ENCODE results near the gene HIVEP1.
A peak's percentile ranks its signal among the peaks of the same experiment; 100 is the strongest.
"Not testable (repeated sequence)": the region's sequence is repeated elsewhere in the genome, so short reads cannot be mapped to it uniquely, and the experiment has no call there.

The HIVEP1 gene

DNA sequence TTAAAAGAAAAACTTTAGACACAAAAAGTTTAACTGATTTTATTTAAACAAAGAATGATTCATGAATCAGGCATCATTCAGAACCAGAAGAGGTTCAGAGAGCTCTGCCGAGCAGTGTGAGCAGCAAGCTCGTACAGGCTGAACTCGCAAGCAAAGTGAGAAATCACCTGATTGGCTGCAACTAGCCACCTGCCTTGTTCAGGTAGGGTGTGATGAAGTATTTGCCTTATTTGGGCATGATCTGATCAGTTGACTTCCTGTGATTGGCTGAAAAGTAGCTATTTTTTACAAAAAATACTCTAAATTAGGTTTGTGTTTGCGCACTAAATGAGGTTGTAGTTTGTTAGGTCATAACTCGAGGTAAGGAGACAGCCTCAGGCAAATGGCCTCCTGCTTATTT lies 80.7 kb downstream of the HIVEP1 start:
- no peak for DNase-seq

DNA sequence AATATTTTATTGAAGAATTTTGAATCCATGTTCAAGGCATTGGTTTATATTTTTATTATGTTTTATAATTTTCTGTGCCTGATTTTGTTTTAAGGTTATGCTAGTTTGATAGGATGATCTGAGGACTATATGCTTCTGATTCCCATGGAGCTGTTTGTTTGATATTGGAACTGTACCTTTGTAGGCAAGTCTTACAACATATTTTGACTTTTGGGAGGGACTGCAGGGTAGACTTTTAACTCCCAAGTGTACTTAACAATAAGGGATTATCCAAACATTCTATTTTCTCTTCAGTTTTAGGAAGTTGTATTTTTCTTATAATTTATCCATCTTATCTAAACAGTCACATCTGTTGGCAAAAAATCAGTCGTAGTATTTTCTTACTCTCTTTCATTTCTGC lies 82.6 kb downstream of the HIVEP1 start:
- no peak for DNase-seq

DNA sequence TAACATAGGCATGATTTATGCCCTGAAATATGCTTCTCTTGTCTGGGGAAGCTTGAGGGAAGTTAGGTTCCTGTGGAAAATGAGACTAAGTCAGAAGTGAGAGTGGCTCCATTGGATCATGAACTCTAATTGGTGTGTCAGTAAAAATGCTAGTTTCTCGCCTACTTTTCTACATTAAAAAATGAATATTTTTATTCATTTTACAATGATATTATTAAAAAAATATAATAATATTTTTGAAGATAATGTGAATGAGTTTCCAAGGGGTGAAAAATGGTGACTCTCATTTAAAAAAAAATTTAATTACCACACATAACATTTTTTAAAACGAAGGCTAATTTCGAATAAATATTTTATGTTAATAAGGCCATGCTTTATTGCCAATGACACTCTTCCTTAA lies 84.2 kb downstream of the HIVEP1 start:
- no peak for DNase-seq

- DNase-seq, result no peak
Measured at GRCh38 chr6:12097791-12098190, 85.7 kb downstream of the HIVEP1 start.

DNA sequence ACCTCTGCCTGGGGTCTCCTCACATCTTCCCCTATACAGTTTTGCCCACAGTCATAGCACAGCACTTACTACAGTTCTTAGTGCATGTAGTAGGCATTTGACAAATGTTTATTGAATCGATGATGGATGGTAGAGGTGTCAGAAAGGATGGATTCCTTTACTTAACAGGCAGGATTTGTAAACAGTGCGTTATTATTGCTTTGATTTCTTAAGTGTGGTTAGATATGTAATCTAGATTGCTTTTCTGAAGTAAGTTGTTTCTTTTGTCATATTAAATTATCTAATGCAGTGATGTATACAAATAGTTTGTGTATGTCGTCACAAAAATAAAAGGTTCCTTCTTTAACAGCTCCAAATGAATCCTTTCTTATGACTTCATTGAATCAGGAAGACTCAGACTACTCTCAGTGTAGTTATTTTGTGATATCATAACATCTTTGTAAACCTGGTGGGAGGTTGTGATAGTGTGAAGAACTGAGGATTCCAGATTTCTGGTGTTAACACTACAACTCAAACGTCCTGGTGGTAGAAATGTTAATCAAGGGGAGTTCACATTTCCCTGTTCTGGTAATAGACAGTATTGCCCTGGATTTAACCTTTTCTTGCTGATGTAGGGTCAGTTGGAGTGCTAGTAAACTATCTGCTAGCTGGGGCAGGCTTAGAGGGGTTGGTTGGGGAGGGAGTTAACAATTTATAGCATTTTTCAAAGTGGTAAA lies 87.7 kb downstream of the HIVEP1 start:
- no peak for DNase-seq

DNA sequence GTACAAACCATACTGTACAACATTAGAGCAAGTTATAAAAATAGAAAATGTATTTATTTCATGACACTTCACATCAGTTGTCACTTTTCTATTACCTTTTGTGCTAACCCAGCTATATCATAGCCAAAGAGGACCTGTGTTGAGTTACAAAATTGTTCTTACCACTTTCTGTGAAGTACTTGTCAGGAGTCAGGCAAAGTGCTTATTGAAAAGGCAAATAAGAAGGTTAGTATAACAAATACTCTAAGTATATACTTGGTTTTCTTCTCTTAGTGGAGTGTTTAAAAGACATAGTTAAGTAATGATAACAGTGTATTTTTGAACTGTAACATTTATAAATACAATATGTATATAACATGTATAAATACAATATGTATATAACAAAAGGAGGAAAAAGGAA lies 88.9 kb downstream of the HIVEP1 start:
- no peak for DNase-seq

DNA sequence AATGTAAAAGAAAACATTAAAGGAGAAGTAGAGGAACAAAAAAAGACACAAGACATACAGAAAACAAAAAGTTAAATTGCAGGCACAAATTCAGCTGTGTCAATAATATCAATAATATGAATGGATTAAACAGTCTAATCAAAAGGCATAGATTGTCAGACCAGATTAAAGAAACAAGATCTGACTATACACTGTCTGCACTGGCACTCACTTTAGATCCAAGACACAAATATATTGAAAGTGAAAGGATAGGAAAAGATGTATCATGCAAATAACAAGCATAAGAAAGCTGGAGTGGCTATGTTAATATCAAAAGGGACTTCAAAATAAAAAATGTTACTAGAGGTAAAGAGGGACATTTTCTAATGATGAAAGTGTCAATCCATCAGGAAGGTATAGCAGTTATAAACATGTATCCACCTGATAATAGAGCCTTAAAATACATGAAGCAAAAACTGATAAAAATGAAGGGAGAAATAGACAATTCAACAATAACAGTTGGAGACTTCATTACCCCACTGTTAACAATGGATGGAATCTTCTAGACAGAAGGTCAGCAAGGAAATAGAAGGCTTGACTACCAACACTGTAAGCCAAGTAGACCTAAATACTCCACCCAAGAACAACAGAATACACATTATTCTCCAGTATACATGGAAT lies 89.7 kb downstream of the HIVEP1 start:
- DNase-seq, result no peak

DNA sequence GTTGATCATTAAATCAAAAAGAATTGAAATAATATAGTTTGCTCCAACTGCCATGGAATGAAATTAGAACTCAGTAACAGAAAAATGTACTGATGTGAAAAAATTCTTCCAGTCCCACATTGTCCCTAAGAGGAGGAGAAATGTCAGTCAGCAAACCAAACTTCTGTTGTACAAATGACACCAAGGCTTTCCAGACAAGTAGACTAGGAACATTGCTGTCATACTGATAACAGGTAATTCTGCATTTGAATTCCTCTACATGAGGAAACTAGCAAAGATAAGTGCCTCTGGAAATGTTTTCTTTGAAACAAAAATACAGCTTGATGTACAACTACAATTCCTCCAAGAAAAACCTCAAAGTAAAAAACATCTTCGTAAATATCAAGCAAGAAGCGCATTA lies 90.2 kb downstream of the HIVEP1 start:
- DNase-seq, result no peak

GRCh38 chr6:12103158-12103557 lies 91.0 kb downstream of the HIVEP1 start:
- no peak for DNase-seq

GRCh38 chr6:12105271-12105670 lies 93.2 kb downstream of the HIVEP1 start:
- DNase-seq, result no peak

DNA sequence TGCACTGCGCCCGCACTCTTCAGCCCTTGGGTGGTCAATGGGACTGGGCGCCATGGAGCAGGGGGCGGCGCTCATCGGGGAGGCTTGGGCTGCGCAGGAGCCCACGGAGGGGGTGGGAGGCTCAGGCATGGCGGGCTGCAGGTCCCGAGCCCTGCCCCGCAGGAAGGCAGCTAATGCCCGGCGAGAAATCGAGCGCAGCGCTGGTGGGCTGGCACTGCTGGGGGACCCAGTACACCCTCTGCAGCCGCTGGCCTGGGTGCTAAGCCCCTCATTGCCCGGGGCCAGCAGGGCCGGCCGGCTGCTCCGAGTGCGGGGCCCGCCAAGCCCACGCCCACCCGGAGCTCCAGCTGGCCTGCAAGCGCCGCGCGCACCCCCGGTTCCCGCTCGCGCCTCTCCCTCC lies 96.3 kb downstream of the HIVEP1 start:
- DNase-seq, result not testable (repeated sequence)

DNA sequence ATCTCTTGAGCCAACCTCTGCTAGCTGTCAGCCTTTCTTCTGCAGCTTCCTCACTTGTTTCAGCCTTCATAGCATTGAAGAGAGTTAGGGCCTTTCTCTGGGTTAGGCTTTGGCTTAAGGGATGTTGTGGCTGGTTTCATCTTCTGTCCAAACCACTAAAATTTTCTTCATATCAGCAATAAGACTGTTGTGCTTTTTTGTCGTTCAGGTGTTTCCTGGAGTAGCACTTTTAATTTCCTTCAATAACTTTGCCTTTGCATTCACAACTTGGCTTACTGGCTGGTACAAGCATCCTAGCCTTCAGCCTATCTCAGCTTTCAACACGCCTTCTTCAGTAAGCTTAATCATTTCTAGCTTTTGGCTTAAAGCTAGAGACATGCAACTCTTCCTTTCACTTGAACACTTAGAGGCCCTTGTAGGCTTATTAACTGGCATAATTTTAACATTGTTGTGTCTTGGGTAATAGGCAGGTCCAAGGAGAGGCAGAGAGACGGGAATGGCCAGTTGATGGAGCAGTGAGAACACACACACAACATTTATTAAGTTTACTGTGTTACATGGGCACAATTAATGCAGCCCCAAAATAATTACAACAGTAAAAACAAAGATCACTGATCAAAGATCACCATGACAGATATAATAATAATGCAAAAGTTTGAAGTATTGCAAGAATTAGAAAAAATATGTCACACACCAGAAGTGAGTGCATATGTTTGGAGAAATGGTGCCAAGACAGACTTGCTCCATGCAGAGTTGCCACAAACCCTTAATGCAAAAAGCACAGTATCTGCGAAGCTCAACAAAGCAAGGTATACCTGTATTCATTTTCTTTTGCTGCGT lies 98.6 kb downstream of the HIVEP1 start:
- peak in 1 of 2 donors; percentile 26 for DNase-seq

DNA sequence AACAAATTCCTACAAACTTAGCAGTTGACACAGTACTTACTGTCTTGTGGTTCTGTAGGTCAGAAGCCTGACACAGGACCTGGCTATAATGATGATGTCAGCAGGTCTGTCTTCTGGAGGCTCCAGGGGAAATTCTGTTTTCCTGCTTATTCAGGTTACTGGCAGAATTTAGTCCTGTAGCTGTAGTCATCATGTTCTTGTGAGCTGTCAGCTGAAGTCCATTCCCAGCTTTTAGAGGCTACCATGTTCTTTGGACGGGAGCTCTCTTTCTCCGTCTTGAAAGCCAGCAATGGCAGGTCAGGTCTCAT lies 99.2 kb downstream of the HIVEP1 start:
- DNase-seq, result no peak

DNA sequence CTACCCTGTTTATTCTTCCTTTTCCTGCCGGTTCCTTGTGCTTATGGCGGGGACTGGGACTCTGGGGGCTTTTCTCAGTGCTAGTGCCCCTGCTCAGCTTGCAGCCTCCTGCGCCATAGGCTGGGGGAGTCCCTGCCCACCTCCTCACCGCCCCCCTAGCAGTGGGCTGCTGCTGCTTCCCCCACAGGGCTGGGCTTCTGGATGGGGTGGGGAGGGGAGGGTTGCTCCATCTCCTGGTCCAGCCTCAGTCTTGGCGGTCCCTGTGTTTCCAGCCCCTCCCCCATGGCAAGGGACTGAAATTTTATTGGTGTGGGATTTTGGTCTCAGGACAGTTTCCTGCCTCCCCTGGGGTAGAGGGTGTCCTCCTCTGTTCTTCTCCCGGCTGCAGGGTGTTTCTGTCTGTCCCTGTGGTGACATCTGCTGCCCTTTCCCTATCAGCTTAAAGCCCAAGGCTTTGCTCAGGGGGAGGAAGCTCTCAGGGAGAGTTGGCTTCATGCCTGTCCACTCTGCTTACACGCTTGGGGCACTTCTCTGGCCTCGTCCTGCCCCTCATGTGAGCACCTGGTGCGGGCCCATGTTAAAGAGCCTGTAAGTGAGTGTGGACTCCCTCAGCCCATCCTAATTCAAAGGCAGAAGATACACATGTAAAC lies 100.6 kb downstream of the HIVEP1 start:
- DNase-seq, result no peak

DNA sequence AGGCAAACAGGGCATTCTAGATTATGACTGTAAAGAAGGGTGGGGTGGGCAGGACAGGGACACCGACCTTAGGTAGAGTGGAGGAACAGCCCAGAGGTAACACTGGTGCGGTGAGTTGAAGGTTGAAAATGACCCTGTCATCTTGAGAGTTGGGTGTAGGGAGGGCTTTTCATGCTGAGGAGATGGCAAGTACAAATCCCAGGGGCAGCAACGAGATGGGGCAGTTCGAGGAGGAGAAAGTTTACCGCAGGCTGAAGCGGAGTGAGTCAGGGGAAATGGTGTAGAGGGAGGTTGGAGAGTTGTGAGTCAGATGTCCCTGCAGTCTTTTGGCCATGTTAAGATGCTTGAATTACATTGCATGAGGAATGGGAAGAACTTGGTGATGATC lies 101.1 kb downstream of the HIVEP1 start:
- no peak for DNase-seq

GRCh38 chr6:12114055-12114503 lies 102.0 kb downstream of the HIVEP1 start:
- no peak for DNase-seq

DNA sequence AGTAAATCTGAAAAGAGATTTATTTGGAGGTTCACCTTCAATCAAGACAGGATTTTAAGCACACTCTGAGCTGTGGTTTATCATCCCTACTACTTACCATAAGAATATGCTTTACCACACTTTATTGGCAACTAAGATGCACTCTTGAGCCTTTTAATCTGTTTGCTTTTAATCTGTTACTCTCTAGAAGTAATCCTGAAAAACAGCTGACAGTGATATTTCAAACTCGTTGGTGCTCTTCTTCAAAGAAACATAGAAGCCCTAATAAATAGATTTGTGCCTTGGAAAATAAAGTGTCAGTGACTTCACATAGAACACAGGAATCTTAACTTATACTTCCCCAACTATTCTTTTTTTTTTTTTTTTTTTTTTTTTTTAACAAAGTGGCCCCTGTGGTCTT lies 102.9 kb downstream of the HIVEP1 start:
- no peak for DNase-seq

DNA sequence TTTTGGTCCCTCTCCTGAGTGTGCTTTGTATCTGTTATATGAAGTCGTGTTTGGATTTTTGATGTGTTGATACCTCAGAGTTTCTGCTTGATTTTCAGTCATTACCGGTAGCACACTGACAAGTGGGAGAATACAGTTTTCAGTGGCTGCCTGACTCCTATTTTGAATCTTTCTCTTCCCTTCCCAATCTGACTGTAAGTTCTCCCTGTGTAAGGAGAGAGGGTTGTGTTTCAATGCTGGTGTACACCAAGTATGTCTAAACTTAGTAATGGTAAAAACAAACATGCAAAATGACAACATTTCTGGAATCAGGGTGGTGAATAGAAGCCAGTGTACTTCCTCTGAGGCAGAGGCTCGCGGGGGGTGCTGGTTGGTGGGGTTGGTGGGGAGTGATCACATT lies 103.4 kb downstream of the HIVEP1 start:
- no peak for DNase-seq

GRCh38 chr6:12116264-12116800 lies 104.2 kb downstream of the HIVEP1 start:
- DNase-seq, result no peak

- no peak for DNase-seq
Measured at GRCh38 chr6:12116978-12117377, 104.9 kb downstream of the HIVEP1 start.

- no peak for DNase-seq
Measured at GRCh38 chr6:12118607-12119006, 106.5 kb downstream of the HIVEP1 start.

GRCh38 chr6:12119085-12119588 lies 107.0 kb downstream of the HIVEP1 start:
- peak; percentile 33 to 76 for DNase-seq

DNA sequence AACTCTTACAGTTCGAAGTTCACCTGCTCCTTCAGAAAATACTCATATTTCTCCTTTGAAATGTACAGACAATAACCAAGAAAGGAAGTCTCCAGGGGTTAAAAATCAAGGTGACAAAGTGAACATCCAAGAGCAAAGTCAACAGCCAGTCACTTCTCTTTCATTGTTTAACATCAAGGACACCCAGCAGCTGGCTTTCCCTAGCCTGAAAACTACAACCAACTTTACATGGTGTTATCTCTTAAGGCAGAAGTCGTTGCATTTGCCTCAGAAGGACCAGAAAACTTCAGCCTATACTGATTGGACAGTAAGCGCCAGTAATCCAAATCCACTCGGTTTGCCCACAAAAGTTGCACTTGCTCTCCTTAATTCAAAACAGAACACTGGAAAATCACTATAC lies 113.3 kb downstream of the HIVEP1 start:
- DNase-seq, result no peak
